A673 (cell line): ENCODE results near the gene DSCAM.

Source experiments
- CTCF ChIP-seq: fragments of 300-800, 200-600 bp; sonication (generic); conservative IDR thresholded peaks from 2 replicates; pipeline ENCODE4 v1.5.1; 2017; ENCODE audit warnings: low read depth, mild to moderate bottlenecking, antibody characterized with exemption, low read length, moderate library complexity, mixed read lengths
- EZH2 ChIP-seq: fragments of 200-600 bp; sonication (generic); IDR thresholded peaks from 2 replicates; pipeline ENCODE4 v1.6.1; 2017; ENCODE audit warnings: borderline replicate concordance, low read depth, mild to moderate bottlenecking, mixed read lengths, antibody characterized with exemption, low read length; ENCODE audit not compliant: poor library complexity, severe bottlenecking

GRCh38 chr21:40146216-40146837 lies 700.6 kb downstream of the DSCAM start:
- TF ChIP-seq EZH2: no peak
- TF ChIP-seq CTCF: no peak
